ELR (cell line): Measurements from ENCODE around the gene MUCL3.
"Not testable (repeated sequence)": the region's sequence is repeated elsewhere in the genome, so short reads cannot be mapped to it uniquely, and the experiment has no call there.

ENCODE experiments used
- DNase-seq: peaks from one replicate; pipeline ENCODE4 v3.0.0-alpha.2; 2015; ENCODE audit warnings: low read depth

MUCL3 gene

DNA sequence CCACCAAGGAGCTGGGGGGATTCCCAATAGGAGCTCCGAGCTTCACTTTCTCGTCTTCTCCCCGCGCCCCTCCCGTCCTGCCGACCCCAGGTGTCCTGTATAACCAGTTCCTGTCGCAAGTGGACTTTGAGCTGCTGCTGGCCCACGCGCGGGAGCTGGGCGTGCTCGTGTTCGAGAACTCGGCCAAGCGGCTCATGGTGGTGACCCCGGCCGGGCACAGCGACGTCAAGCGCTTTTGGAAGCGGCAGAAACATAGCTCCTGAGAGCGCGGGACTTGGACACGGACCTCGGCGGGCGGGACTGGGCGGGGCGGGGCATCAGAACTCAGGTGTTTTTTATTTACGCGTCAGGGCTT lies 27.1 kb upstream of the MUCL3 start:
- no peak for DNase-seq

DNA sequence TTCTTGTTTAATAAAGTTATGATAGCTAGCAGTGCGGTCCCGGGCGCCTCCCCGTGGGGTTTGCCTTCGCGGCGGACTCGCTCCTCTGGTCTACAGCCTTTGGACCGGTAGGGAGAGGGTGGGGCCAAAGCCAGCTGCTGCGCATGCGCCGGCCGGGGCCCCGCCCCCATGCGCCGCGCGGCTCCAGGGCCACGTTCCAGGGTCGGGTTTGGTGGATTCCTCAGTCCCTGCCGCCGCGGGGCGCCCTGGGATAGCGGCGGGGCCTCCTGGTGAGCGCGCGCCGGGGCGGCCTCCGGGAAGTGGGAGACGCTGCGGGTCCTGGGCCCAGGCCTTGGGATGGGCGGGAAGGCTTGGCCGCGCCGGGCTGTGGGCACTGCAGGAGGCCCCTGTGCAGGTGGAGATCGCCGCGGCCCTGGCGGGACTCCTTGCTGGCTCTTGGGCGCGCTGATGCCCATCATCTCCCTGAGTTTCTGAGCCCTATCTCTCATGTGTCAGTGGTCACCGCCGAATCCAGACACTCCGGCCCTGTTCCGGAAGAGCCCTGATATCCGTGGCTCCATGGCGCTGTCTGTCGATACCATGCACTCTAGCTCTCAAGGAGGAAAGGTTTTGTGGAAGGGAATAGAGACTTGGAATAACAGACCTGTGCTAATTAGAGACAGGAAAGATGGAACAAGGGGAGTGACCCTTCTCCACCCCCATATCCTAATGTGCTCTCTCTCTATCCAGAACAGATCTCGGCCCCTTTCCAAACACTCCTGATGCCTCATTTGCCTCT lies 26.5 kb upstream of the MUCL3 start, which contains the start of gene VARS2:
Gene VARS2, plus strand, starts transcription at position 163 of the 778 bp plus-strand sequence. Its CDS starts 599 bp downstream, at position 762.
- peak; percentile 91 for DNase-seq

DNA sequence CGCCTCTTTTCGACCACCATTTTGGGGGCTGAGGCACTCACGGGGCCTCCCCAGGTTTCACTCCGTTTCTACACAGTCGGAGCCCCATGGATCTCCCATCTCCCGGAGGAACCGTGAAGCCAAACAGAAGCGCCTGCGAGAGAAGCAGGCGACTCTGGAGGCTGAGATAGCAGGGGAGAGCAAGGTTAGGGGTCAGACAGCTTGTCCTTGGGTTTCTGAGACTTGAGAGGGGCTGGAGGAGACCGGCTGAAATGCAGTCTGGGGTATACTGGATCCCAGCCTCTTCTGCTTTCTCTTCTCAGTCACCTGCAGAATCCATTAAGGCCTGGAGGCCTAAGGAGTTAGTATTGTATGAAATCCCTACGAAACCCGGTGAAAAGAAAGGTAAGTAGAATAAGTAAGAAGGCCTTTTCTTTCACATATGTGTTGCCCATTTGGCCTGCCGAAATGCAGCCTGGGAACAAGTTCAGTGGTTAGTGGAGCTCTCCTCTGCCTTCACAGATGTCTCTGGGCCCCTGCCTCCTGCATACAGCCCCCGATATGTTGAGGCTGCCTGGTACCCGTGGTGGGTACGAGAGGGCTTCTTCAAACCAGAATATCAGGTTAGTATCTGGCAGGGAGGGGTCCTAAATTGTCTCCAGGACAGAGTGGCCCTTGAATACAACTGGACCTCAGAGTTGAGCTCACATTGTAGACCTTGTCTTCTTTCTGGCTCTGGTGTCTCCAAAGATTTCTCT lies 25.8 kb upstream of the MUCL3 start:
- DNase-seq = no peak

DNA sequence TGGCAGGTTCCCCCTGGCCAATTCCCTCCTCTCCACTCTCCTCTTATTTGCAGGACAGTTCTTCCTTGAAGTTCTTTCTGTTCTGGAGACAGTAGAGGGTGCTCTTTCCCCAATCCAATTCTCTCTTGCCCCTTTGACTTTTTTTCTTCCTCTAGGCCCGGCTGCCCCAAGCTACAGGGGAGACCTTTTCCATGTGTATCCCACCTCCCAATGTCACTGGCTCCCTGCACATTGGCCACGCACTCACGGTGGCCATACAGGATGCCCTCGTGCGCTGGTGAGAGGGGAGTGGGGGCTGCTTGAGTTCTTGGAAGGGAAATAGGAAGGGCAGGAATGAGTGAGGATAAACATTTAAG lies 25.2 kb upstream of the MUCL3 start:
- peak; percentile 76 for DNase-seq

DNA sequence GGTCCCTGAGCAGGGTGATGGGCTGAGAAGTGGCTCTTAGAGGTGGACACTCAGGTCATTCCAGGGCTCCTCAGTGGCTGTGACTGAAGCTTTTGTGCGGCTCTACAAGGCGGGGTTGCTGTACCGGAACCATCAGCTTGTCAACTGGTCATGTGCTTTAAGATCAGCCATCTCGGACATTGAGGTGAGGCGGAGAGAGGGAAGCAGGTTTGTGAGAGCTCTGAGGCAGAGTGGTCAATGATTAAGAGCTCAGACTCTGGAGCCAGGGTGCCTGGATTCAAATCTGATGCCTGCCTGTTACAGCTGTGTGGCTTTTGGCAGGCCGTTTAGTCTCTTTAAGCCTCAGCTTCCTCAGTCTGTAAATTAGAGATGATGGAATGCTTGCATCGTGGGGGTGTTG lies 23.7 kb upstream of the MUCL3 start:
- DNase-seq = no peak

DNA sequence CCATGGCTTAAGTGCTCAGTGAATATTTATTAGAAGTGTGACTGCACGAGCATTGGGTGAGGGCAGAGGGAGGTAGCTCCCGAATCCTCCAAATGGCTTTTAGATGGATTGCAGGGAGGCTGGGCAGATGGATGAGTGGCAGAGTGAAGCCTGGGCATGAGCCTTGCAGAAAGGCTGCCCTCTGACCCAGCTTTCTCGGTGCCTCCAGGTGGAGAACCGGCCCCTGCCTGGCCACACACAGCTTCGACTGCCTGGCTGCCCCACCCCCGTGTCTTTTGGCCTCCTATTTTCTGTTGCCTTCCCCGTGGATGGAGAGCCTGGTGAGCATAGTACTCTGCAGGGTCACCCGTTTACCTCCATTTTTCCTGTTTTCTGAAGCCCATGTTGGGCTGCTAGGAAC lies 23.3 kb upstream of the MUCL3 start:
- DNase-seq = no peak

DNA sequence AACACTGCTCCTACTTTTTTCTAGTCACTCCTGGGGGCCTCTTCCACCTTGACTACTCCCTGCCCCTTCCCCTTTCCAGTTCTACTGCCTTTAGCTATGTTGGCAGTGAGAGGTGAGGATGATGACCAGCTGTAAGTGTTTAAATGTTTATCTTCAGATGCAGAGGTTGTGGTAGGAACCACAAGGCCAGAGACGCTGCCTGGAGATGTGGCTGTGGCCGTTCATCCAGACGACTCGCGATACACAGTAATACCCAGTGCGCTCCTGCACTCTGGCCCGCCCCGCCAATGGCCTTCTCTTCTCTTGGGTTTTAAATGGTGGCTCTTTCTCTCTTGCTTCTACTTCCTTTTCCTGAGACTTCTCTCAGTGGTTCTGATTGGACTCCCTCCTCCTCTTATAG lies 22.1 kb upstream of the MUCL3 start:
- no peak for DNase-seq

DNA sequence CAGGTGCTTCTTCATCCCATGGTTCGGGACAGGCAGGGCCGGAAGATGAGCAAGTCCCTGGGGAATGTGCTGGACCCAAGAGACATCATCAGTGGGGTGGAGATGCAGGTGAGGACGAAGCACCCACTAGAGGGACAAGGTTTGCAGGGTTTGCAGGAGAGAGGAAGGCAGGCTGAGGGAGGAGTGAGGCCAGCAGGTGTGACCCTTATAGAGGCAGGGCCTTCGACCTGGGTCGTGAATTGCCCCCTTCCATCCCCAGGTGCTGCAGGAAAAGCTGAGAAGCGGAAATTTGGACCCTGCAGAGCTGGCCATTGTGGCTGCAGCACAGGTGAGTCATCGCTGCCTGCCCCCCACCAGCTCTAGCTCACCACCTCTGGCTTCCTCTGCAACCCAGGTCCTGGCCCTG lies 18.3 kb upstream of the MUCL3 start:
- DNase-seq = no peak

DNA sequence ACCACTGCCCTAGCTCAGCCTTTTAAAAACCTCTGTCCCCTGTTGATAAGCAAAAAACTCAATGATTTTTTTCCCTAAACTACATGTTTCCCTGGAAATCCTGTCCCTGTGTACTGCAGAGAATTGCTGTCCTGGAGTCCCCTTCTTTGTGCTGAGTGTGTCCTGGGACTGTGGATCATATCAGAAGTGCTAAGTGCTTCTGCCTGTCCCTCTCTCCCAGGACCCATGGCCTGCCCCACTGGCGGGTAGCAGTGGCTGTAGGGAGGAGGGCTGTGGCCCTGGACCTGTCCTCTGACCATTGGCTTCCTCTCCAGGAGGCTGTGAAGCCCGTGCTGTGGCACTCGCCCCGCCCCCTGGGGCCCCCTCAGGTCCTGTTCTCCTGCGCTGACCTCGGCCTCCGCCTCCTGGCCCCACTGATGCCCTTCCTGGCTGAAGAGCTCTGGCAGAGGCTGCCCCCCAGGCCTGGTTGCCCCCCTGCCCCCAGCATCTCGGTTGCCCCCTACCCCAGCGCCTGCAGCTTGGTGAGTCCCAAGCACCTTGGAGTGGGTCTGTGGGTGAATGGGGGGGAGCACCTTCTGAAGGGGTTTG lies 16.6 kb upstream of the MUCL3 start:
- not testable (repeated sequence) for DNase-seq

DNA sequence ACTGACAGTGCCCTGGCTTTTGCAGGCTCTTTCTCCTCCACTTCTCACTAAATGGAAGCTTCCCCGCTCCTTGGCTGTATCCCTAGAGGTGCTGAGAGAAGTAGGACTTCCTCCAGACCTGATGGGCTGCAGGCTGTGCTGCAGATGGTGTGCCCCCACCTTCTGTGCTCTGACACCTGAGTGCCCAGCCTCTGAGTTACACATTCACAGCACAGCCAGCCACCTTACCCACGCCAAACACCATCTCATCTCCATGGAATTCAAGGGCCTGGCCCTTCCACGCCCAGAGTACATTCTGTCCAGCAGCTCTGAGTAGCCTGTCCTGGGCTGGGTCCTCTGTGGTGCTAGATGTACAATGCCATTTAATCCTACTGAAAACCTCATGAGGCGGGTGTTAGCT lies 14.1 kb upstream of the MUCL3 start:
- DNase-seq = no peak

DNA sequence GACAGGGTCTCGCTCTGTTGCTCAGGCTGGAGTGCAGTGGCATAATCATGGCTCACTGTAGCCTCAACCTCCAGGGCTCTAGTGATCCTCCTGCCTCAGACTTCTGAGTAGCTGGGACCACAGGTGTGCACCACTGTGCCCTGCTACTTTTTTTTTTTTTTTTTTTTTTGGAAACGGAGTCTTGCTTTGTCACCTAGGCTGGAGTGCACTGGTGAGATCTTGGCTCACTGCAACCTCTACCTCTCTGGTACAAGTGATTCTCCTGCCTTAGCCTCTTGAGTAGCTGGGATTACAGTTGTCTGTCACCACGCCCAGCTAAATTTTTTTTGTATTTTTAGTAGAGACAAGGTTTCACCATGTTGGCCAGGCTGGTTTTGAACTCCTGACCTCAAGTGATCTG lies 13.7 kb upstream of the MUCL3 start:
- not testable (repeated sequence) for DNase-seq

DNA sequence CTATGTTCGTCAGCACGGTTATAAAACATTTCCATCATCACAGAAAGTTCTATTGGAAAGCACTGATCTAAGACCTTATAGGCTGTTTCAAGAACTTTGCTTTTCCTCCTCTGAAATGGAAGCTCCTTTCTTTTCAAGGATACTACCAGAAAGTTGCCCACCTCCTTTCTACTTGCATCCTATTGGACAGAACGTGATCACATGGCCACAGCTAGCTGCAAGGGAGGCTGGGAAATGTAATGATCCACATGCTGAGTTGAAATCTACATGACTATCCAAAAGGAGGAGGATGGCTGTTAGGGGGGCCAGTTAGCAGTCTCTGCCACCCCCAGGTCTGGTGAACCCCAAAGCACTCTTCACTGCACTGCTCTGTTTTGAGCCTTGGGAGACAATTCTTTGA lies 12.1 kb upstream of the MUCL3 start:
- DNase-seq = no peak

DNA sequence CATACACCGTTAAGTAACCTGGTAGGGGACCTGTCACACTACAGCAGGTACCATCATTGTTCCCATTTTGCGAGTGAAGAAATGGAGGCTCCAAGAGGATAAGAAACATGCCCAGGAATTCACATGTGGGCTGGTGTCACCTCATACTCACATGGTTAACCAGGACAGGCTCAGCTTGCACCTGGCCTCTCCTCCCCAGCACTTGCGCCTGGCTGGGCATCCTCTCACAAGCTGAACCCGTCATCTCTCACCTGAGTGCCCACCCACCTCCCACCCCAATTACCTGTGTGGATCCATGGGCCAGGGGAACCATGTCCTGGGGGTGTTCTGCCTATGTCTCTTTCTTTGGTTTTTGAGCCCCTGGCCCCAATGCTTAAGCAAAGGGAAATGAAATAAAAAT lies 10.3 kb upstream of the MUCL3 start:
- no peak for DNase-seq

DNA sequence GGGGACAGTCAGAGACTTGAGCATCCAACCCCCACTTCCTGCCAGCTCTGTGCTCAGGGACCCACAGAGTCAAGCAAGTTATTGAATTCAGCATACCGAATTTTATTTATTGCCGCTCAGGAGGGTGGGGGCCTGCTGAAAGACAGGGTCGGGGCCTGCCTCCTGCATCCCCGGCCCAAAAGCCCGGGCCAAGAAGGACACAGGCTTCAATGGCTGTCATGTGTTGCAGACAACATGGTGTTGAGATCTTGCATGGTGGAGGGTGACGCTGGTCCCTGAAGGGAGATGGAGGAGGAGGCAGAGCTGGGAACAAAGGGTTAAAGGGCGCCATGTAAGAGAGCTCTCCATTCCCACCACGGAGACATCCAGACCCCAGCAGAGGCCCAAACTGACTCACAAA lies 9.5 kb upstream of the MUCL3 start:
- no peak for DNase-seq

DNA sequence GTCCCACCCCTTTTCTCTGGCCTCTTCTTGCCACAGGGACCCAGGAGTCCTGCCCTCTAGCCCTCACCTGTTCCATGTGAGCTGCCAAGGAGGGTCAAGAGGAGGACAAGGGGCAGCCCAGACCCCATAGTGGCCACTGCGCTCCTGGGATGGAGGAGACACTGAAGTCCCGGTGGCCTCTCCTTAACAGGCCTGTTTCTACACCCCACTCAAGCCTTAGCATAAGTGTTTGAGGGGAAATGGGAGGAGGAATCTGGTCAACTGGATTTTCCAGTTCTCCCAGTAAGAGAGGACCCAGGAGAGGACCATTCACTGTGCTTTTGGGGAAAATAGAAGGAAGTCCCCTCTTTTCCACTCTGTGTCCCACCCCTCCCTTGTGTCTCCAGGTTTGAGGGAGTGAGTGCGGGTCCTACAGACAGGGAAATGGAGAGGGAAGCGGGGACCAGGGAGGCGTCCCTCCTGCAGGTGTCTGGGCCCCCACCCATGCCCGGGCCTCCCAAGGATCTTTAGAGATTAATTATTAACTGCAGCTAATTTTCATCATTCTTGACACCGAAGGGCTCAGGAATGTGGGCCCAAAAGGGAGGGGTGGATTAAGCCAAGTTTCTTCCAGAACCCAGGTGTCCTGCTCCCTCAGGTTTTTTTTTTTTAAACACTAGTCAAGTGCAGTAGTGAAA lies 8.7 kb upstream of the MUCL3 start, which contains the start of gene SFTA2:
Gene SFTA2, minus strand, starts transcription at position 202 of the 677 bp plus-strand sequence. Its CDS starts 74 bp downstream, at position 128.
- no peak for DNase-seq

DNA sequence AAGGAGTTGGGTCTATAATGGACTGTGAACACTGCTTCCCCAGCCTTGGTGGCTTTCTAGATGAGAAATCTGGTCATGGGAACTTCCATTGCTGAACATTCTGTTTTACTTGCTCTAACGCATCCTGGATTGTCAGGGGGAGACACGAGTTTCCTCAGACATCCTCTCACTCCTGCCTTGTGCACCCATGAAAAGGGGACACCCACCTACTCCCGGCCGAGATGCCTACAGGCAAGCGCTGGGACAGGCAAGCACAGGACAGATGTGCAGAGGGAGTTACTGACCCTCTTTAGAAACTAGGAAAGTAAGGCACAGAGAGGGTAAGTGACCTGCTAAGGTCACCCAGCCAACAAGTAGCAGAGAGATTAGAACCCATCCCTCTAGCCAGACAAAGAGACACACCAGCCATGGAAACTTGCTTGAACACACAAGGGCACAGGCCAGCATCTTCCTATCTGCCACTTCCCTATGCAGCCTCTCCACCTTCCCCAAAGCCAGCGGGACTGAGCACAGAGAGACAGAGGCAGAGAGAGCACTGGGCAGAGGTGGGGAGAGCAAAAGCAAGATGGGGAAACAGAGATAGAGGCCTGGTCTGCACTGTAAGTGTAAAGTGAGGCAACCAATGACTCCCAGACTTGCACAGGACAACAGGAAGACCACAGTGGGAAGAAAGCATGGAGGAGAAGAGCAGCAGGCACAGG lies 8.0 kb upstream of the MUCL3 start:
- no peak for DNase-seq

DNA sequence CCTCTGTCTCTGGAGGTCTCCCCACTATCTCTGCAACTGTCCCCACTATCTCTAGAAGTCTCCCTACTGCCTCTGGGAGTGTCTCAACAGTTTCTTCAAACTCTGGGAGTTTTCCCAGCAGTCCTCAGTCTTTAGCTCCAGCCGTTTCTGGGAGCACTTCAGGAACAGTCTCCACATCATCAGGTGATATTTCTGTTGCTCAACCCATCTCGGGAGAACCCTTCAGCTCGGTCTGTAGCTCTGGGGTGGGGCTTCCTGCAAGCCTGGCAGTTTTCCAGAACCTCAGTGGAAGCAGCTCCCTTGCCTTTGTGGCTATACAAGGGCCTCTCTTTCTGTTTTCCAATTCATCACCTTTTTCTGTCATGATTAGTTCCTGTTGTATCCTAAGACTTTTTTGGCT lies 5.8 kb upstream of the MUCL3 start:
- no peak for DNase-seq

DNA sequence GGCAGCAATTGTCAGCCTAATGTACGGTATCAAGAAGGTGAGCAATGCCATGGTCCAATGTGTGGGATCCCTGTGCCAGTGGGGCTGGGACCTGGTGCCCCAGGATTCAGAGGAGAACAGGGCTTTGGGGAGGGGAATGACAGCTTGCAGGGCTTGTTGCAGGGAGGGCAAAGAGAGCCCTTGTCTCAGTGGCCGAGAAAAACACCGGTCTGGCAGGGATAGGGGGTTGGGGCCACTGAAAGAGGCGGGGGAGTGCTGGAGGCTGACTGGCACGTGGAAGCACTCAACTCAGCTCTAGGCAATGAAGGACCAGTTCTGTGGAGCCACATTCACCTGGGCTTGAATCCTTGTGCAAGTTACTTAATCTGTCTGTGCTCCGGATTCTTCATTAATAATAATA lies 3.5 kb upstream of the MUCL3 start:
- DNase-seq = no peak

DNA sequence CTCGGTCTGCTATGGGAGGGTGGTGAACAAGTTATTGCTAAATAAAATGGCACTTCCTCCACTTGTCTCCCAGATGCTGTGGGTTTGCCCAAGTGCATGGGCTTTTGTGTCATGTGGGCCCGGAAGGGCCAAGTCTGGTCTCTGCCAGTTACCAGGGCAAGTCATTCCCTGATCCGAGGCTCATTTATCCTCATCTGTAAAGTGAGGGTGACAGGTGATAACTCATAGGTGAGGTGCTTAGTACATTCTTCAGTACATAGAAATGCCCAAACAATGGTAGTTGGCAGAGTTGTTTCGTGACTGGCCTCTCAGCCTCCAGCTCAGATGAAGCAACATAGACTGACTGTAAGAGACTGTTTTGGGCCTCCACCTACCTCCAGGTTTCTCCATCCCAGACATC lies 2.0 kb upstream of the MUCL3 start:
- DNase-seq = no peak

DNA sequence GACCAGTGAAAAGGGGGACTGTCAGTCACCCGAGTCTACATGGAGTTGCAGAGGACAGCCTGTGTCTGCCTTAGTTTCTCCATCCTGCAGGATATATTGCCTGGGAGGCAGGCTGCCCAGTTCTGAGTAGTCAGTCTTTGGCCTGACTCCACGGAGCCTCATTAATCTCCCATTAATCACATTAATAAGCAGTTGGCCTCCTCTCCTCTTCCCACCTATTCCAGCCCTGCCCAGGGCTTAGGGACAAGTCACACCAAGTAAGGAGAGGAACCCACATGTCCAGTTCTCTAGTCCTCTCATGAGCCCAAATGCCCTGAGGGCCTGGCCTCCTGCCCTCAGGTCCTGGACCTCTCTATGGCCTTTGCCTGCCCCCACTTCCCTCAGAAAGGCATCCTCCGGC lies 1.3 kb upstream of the MUCL3 start:
- no peak for DNase-seq

DNA sequence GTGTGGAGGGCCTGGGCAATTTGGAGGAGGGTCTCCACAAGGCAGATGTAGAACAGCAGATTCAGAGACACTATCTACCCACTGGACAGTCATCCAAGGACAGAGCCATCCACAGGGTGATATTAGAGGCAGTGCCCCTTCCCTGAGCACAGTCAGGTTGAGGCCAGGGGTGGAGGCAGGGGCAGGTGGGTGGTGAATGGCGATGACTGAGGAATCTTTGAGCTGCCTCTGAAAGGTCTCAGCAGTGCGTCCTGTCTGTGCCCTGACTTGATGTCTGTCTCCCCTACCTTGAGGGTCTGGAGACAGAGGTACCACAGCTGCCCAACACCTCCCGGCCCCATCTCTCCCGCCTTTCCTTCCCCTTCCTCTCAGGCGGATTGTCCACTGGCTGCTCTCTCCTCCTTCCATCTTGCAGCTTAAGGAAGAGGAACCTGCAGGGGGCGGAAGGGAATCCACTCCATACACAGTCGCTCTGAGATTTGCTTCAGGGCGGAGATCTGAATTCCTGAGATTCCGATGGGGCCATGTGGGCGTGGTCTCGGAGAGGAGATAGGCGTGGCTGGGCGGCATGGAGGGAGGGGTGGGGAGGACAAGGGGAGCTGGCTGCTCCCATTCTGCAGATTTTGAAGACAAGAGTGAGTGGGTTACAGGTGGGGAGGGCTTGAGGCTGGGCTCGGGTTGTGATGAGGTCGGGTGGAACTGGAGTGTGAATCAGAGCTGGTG lies 1.7 kb downstream of the MUCL3 start:
- peak; percentile 96 for DNase-seq
